Psoas muscle (tissue), 8 donors: ENCODE data around the gene TGIF2. TPM values are rescaled to one million over a fixed set of nuclear protein-coding genes. Genes with fewer than 3 reads are reported as not detected.

Source experiments
- ATAC-seq, 4 donors: fragments of 200-7000 bp; cut with Tn5 transposase; one replicate each; pipeline ENCODE4 v1.9.1; 2020; ENCODE audit warnings: moderate library complexity in 3 of 4, mild to moderate bottlenecking in 2 of 4
- DNase-seq, 2 donors: peaks; one replicate each; pipeline ENCODE4 v3.0.0-alpha.2; 2020
- H3K27ac ChIP-seq: fragments of 200-600 bp; one replicate; pipeline ENCODE4 v1.8.0; 2022
- H3K27me3 ChIP-seq, 3 donors: fragments of 200-600 bp in 1 of 3; one replicate each; pipeline versions ENCODE4 v1.6.1 to v1.8.0; 2013 to 2022; ENCODE audit warnings: low read length in 2 of 3, mild to moderate bottlenecking in 2 of 3, moderate library complexity in 1 of 3; ENCODE audit not compliant: insufficient read depth in 3 of 3
- H3K36me3 ChIP-seq, 2 donors: fragments of 200-600 bp in 1 of 2; one replicate each; pipeline versions ENCODE4 v1.6.1 to v1.8.0; 2013 to 2022; ENCODE audit warnings: low read depth in 1 of 2, mild to moderate bottlenecking in 1 of 2, moderate library complexity in 1 of 2; ENCODE audit not compliant: insufficient read depth in 1 of 2
- H3K4me1 ChIP-seq: fragments of 200-600 bp; one replicate; pipeline ENCODE4 v1.8.0; 2022
- H3K4me3 ChIP-seq: fragments of 200-600 bp; one replicate; pipeline ENCODE4 v1.8.0; 2022; ENCODE audit warnings: mild to moderate bottlenecking
- H3K9me3 ChIP-seq: fragments of 200-600 bp; one replicate; pipeline ENCODE4 v1.8.0; 2022
- CTCF ChIP-seq: fragments of 200-600 bp; IDR thresholded peaks from one replicate; pipeline ENCODE4 v1.8.0; 2022; ENCODE audit warnings: antibody characterized with exemption
- WGBS, 3 donors: extraction: QIAGEN DNeasy Blood & Tissue Kit; methylation state at CpG; one replicate each; pipeline versions ENCODE4 v1.1.6 to v1.1.7; 2013; 5-methylcytosine and 5-hydroxymethylcytosine counted together
- intact Hi-C, 2 donors: fragments of 100-400 bp; cut with DNase I; formaldehyde crosslinking; loops; one replicate each; pipeline versions ENCODE4 v1.11.0 to v1.14.2; 2022
- polyA plus RNA-seq, 3 donors: library from polyadenylated mRNA; stranded (reverse); fragments of 200-250 nt; gene quantifications; one replicate each; pipeline ENCODE4 v1.2.3, GENCODE V29; 2013
- total RNA-seq, 4 donors: library from RNA; stranded (reverse); fragmentation: NEBNext Ultra II Directional in 2 of 4; extraction: Animal tissue kit (Norgen Biotek cat#: 25700) in 2 of 4; gene quantifications; one replicate each; pipeline versions ENCODE4 v1.2.1 to v1.2.4, GENCODE V29; 2021 to 2023
- donor health status: healthy with polysubstance abuse.
- donor health status: DM: no; HTN: no; CAD: no; lungs with moderate emphysema.
- donor health status: Bipolar disorder and iron deficiency.
- donor health status: healthy.
- donor health status: DM: yes; HTN: yes; CAD: no.
- donor health status: DM: no; HTN: no; CAD: no.
- donor health status: DM: no; HTN: no; CAD: no.
- donor health status: DM: yes; HTN: yes; CAD: no.

The TGIF2 gene
- total and polyA plus RNA-seq, 7 donors, result 1.1 to 2.8 (median 1.7) TPM

DNA sequence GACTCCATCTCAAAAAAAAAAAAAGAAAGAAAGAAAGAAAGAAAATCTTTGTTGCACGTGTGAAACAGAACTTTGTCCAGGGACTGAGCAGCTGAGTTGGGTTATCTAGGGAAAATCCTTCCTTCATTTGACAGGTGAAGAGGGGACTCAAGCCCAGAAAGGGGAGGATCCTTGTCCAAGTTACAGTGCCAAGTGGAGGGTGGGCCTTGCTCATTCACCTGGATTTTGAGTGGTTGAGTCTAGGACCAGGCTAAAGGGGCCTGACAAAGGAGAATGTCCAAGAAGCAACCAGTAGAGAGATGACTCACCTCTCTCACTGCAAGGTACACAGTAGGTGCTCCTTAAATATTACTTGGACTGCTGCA is 2.7 kb downstream of the TGIF2 start:
- WGBS, 3 donors, result 32 to 40% (median 36%) methylated on average over 1 of the region's 1 CpG
- H3K9me3 ChIP-seq, result no peaks in the 10 kb centered on the region
- no peak for ATAC-seq
- no peak for DNase-seq
- intact Hi-C loops, result no loop called here
- H3K36me3 ChIP-seq, result no peaks in the 10 kb centered on the region
- no peak overlapping the region for H3K4me3 ChIP-seq
- H3K27me3 ChIP-seq, result peaks cover 0 to 40% (median 4%) of the 10 kb centered on the region in 3 donors
- H3K27ac ChIP-seq, result no peak overlapping the region
- TF ChIP-seq CTCF, result no peak
- H3K4me1 ChIP-seq, result peaks cover 9% of the 10 kb centered on the region

- Histone ChIP-seq H3K9me3 (no peaks in the 10 kb centered on the region), H3K4me3 (no peak overlapping the region), H3K27me3 (peaks cover 0 to 40% (median 4%) of the 10 kb centered on the region in 3 donors), H3K36me3 (peaks cover 0 to 7% of the 10 kb centered on the region in 2 donors), H3K27ac (no peak overlapping the region), H3K4me1 (peaks cover 9% of the 10 kb centered on the region)
- intact Hi-C loops, result no loop called here
- TF ChIP-seq CTCF, result no peak
- 96 to 99% (median 96%) methylated on average over 15 of the region's 15 CpGs for WGBS, 3 donors
- DNase-seq (no peak), ATAC-seq (no peak)
These were observed 5.1 kb downstream of the TGIF2 start for GRCh38 chr20:36578356-36579041.

DNA sequence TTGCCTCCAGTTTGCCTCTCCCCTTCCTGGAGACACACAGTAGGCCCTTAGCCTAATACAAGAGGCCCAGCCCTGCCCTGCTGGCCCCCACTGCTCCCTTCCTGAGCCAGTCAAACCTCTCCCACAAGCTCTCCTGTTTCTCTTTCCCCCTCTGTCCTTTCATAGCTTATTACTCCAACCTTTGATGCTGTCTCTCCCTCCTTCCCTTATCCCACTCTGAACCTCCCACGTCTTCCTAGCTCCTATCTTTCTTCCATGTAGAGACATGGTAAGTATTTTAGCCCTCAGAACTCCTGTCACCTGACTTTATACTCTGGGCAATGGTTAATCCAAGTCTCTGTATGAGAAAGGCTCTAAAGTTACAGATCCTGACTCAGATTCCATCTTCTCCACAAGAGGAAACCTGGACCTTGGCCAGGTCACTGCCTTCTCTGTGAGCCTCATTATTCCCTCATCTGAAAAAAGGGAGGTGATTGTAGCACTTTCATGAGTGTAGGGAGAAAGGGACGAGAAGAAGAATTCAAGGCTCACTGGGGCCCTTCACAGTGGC is 6.7 kb downstream of the TGIF2 start:
- no peak for TF ChIP-seq CTCF
- H3K4me3 ChIP-seq, result no peak overlapping the region
- ATAC-seq, result no peak
- H3K27ac ChIP-seq, result no peak overlapping the region
- H3K4me1 ChIP-seq, result peaks cover 9% of the 10 kb centered on the region
- intact Hi-C loops, result no loop called here
- peaks cover 0 to 30% (median 0%) of the 10 kb centered on the region in 3 donors for H3K27me3 ChIP-seq
- no peak for DNase-seq
- peaks cover 0 to 7% of the 10 kb centered on the region in 2 donors for H3K36me3 ChIP-seq
- 89 to 100% (median 92%) methylated on average over 2 of the region's 2 CpGs for WGBS, 3 donors
- no peaks in the 10 kb centered on the region for H3K9me3 ChIP-seq

GRCh38 chr20:36582322-36582721 is 8.9 kb downstream of the TGIF2 start:
- DNase-seq (no peak), ATAC-seq (no peak)
- Histone ChIP-seq H3K27ac (no peak overlapping the region), H3K4me3 (no peak overlapping the region), H3K9me3 (no peaks in the 10 kb centered on the region), H3K27me3 (peaks cover 0 to 7% (median 0%) of the 10 kb centered on the region in 3 donors), H3K4me1 (no peaks in the 10 kb centered on the region), H3K36me3 (peaks cover 0 to 7% of the 10 kb centered on the region in 2 donors)
- intact Hi-C loops, result no loop called here
- WGBS, 3 donors, result 85 to 94% (median 86%) methylated on average over 4 of the region's 4 CpGs
- TF ChIP-seq CTCF, result no peak
